Measurements from ENCODE around the gene TMEM208. TPM values are rescaled to one million over a fixed set of nuclear protein-coding genes. Genes with fewer than 3 reads are reported as not detected.
A peak's percentile ranks its signal among the peaks of the same experiment; 100 is the strongest.

The TMEM208 gene
- total RNA-seq = 16.0 and 24.3 TPM in 2 replicates

DNA sequence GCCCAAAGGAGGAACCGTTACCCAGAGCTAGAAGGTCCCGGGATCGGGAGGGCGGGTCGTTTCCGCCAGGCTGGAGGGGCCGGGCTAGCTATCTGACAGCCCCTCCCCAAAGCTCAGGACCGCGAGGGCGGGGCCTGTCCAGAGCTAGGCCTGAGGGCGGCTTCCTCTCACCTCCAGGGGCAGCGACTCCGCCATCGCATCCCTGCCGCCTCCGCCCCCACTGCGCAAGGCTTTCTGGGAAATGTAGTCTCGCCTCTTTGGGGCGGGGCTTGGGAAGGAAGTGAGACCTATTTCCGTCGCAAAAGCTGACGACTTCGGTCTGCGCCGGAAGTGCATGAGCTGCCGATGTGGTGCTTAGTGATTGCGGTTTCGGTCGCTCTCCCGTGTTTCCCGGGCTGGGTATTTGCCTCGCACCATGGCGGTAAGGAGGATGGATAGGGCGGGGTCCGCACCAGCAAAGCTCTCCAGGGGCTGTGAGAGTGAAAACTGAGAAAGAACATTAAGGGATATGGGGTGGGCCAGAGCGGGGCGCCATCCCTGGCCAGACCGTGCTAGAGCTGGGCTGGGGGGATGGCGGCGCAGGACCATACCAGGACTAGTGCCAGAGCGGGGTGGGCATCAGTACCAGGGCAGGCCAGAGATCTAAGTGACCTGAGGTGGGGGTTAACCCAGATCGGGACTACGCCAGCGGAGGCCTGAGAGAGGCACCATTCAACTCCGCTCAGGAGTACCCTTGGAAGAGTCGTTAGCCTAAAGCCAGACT is at the start of gene TMEM208:
TMEM208 (plus strand) TSS at position 327 of the 763 bp plus-strand sequence; CDS start at position 416, 89 bp downstream.

DNA sequence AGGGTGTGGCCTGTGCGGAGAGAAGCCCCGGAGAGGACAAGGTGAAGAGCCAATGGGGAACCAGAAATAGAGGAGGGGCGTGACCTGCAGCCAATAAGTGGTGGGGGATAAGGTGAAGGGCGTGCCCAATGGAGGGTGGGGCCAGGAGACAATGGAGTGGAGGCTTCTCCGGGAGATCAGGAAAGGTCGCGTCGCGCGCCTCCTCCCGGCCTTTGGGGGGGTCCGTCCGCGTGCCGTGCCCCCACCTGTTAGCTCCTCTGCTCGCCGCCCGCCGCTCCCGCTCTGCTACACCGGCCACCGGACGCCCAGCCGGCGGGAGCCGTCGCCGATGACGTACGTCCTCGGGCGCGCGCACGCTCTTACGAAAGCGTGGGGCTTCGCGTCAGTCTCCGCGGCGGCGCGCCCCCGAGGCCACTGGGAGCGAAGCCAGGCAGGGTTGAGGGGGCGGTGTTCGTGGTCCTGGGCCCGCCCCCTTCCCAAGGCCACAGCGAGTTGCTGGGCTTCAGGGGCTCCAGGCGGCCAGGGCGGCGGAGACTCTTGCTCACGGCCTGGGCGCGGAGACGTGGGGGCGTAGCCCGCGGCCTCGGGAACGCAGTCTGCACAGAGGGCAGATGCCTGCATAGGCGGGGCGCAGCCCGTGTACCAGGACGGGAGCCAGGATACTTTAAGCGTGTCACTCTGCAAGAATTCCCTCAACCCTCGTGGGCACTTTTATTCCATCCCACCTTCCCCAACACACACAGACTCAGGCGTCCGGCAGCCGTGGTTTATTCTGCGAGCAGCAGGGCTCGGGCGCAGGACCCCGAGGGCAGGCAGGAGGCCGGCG is 43.1 kb upstream of the TMEM208 start, which contains the start of gene MATCAP1:
MATCAP1 (minus strand) TSS at position 337 of the 826 bp plus-strand sequence. CDS start 3,353 bp downstream, outside the sequence.

DNA sequence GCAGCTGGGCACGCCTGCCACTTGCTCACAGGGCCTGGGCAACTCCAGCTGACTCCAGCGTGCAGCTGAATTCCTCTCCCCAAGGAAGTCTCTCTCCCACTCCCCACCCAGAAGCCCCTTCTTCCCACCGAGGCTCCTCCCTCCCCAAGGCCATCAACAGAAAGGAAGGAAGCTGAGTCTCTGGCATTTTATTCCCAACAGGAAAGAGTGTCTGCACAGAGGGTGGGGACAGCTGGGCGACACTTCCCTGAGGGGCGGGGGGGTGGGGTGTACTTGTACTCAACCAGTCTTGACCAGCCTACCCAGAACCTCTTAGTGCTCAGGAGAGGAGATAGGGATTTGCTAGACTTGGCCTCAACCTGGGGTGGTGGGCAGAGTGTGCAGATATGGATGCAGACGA is 36.9 kb upstream of the TMEM208 start, which contains the start of gene EXOC3L1:
EXOC3L1 (minus strand) TSS at position 96 of the 400 bp plus-strand sequence. CDS start 460 bp downstream, outside the sequence.

DNA sequence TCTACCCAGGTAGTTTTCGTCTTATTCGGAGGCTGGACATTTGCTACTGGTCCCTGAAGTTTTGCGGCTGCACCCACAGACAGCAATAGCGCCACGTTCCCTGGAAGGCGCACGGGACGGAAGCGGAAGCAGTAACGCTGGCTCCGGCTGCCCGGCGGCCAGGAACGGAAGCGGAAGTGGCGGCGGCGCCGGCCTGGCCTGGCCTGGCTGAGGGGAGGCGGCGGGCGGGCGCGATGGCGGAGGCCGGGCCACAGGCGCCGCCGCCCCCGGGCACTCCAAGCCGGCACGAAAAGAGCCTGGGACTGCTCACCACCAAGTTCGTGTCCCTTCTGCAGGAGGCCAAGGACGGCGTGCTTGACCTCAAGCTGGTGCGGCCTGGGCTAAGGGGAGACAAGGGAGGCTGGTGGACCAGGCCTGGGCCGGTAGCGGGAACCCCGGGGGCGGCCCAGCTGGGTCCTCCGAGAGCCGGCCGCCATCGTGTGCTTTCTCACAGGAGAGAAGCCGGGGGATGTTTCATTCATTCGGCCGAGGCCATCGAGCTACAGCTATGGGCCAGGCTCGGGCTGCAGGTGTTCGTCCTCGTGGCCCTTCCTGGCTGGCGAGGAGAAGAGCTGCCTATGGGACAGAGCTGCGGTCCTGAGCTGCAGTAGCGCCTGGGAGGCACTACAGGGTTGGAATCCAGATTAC is 34.8 kb upstream of the TMEM208 start, which contains the start of gene E2F4:
E2F4 (plus strand) TSS at position 161 of the 687 bp plus-strand sequence; CDS start at position 234, 73 bp downstream.

DNA sequence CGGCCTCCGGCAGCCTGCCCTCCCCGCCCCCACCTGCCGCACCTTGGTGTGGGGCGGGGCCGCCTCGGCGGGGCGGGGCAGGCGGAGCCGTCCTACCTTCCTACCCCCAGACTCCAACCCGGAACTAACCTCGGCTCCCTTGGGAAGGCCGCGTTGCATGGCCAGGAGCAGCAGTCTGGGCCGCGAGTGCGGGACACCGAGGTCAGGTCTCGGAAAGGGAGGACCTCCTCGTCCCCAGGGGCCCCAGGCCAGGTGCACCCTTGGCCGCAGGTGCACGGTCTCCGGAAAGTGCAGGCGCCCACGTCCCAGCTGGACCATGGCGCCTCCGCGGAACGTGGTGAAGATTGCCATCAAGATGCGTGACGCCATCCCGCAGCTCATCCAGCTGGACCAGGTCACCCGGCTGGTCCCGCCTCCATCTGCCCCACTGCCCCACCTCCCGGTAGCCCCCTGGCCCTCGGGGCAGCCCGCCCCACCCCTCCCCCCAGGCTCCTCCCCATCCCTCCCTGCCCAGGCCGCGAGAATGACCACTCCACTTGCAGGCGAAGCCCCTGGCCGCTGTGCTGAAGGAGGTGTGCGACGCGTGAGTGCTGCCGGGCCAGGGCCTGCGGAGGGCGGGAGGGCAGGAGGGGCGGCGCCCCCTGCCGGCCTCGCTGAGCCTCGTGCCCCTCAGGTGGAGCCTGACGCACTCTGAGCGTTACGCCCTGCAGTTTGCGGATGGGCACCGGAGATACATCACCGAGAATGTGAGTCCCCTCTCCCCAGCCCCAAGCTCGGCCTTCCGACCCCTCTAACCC is 27.7 kb upstream of the TMEM208 start, which contains the start of gene ELMO3:
ELMO3 (plus strand) TSS at position 121 of the 797 bp plus-strand sequence; CDS start at position 317, 196 bp downstream.

DNA sequence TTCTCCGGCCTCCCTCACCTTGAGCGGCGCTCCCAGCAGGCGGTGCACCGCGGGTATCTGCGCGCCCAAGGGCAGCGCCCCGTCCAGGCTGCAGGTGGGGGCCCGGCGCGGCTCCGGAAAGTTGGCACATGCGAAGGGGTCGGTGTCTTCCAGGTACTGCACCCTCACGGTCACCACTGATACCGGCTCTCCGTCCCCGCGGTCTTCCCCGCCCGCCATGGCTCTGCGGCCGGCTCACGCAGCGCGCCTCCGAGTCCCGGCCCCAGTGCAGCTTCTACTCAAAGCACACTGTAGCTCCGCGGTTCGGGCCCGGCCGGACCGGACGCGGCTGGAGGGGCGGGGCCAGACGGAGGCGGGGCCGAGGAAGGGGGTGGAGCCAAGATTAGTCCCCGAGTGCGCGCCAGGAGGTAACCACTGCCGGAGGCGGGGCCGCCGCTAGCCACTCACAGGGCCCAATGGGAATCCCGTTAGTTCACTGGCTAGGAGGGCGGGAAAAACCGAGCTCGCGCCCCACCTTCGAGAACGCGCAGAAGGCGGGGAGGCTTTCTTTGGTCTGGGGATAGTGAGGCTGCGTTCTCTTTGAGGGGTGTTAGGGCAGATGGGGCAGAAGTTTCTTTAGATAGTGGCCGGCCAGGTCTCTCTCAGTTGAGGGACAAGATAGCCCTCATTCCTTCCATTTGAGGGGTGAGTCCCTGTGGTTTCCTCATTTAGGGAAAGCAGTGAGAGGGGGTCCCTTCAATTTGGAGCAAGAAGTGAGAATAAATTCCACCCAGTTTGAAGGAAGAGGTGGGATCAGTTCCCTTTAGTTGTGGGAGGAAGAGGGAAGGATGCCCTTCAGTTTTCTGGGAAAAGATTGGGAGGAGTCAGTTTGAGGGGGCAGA is 20.5 kb downstream of the TMEM208 start, which contains the start of gene FHOD1:
FHOD1 (minus strand) TSS at position 290 of the 881 bp plus-strand sequence; CDS start at position 219, 71 bp downstream.

DNA sequence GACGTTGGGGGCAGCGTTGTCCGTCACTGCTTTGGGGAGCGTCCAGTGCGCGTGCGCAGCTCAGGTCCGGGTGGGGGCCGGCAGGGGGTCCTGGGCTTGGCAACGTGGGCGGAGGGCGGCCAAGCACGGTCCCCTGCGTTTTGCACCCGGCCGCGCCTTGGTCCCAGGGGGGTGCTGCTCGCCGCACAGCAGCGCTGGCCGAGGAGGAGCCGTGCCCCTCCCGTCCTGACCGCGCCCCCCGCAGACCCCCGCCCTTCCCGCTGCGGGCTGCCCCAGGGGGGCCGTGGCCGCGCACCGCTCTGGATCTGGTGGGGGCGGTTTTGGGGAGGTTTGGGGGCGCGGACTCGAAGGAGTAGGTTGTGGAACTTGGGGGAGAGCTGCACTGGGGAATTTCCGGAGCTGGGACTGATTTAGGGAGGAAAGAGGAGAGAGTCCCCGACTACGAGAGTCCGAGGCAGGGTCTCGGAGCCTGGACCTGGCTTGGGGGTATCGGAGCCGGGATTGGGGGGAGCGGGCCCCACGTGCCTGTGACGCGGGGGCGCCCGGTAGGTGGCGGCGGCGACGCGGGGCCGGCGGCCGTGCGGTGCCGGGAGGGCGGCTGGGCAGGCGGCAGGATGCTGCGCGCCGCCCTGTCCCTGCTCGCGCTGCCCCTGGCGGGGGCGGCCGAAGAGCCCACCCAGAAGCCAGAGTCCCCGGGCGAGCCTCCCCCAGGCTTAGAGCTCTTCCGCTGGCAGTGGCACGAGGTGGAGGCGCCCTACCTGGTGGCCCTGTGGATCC is 21.7 kb downstream of the TMEM208 start, which contains the start of gene SLC9A5:
SLC9A5 (plus strand) TSS at position 579 of the 777 bp plus-strand sequence; CDS start at position 615, 36 bp downstream.

Small RNA genes lying within 50 kb of the gene (small RNA-seq; reads per million reads assigned to genes)
- 3.0 reads per million, percentile 87 among the genes with 10 or more reads in this experiment for gene MIR328

Other genes starting within 250 kb of the TMEM208 start
- gene CES4A, start 238.5 kb upstream of the TMEM208 start, total RNA-seq = 1.9 and 2.0 TPM in 2 replicates
- gene CBFB, start 198.0 kb upstream of the TMEM208 start, total RNA-seq = 78.1 and 101 TPM in 2 replicates
- 14.7 and 15.3 TPM in 2 replicates for gene PHAF1, start 117.2 kb upstream of the TMEM208 start, total RNA-seq
- gene B3GNT9, start 76.1 kb upstream of the TMEM208 start, total RNA-seq = 2.3 and 2.4 TPM in 2 replicates
- 11.9 and 16.0 TPM in 2 replicates for gene TRADD, start 67.2 kb upstream of the TMEM208 start, total RNA-seq
- gene FBXL8, start 67.2 kb upstream of the TMEM208 start, total RNA-seq = 7.1 and 9.5 TPM in 2 replicates
- 1.3 and 1.6 TPM in 2 replicates for gene HSF4, start 62.4 kb upstream of the TMEM208 start, total RNA-seq
- 7.0 and 8.8 TPM in 2 replicates for gene NOL3, start 56.6 kb upstream of the TMEM208 start, total RNA-seq
- 14.1 and 18.3 TPM in 2 replicates for gene MATCAP1, start 43.2 kb upstream of the TMEM208 start, total RNA-seq
- 4.2 and 4.9 TPM in 2 replicates for gene EXOC3L1, start 37.0 kb upstream of the TMEM208 start, total RNA-seq
- gene E2F4, start 35.0 kb upstream of the TMEM208 start, total RNA-seq = 115 and 125 TPM in 2 replicates
- 0.76 and 1.3 TPM in 2 replicates for gene ELMO3, start 28.0 kb upstream of the TMEM208 start, total RNA-seq
- 30.7 and 41.8 TPM in 2 replicates for gene FHOD1, start 20.4 kb downstream of the TMEM208 start, total RNA-seq
- gene SLC9A5, start 21.8 kb downstream of the TMEM208 start, total RNA-seq = 0.86 and 1.6 TPM in 2 replicates
- gene PLEKHG4, start 52.4 kb downstream of the TMEM208 start, total RNA-seq = 16.5 and 23.8 TPM in 2 replicates
- under 0.01 and 0.33 TPM in 2 replicates for gene KCTD19, start 99.6 kb downstream of the TMEM208 start, total RNA-seq
- gene LRRC36, start 99.7 kb downstream of the TMEM208 start, total RNA-seq = 0.29 TPM in 1 of 2 replicates, not detected in the other
- not detected in 2 replicates for gene TPPP3, start 166.4 kb downstream of the TMEM208 start, total RNA-seq
- gene ZDHHC1, start 189.3 kb downstream of the TMEM208 start, total RNA-seq = 8.5 and 13.1 TPM in 2 replicates
- gene HSD11B2, start 204.0 kb downstream of the TMEM208 start, total RNA-seq = 0.10 and 0.65 TPM in 2 replicates

Measured in vein endothelial cell (primary cell).